ENCODE data around the gene OCRL. TPM values are rescaled to one million over a fixed set of nuclear protein-coding genes. Genes with fewer than 3 reads are reported as not detected.
A peak's percentile ranks its signal among the peaks of the same experiment; 100 is the strongest.

OCRL gene
- total RNA-seq (2016; rRNA removed; fragmentation: Illumina TruSeq; extraction: Trizol) (13.4 and 16.1 TPM in 2 replicates), polyA plus RNA-seq (2011; rRNA removed) (27.9 and 32.0 TPM in 2 replicates), polyA minus RNA-seq (2011; rRNA and poly(A)+ RNA removed; ENCODE audit: low replicate concordance) (16.0 and 29.2 TPM in 2 replicates), Bru-seq, nascent RNA (percentile 70 among the genes with signal in this experiment), BruChase-seq, experiment 1, labeled RNA remaining after a 6-hour chase (percentile 75 among the genes with signal in this experiment), BruChase-seq, experiment 2, labeled RNA remaining after a 2-hour chase (percentile 73 among the genes with signal in this experiment)
- total RNA-seq (2016; cell fraction: cytosol; rRNA removed; fragmentation: Illumina TruSeq; extraction: Trizol; ENCODE audit: low read depth), result 2.7 and 3.4 TPM in 2 replicates
- 14.1 and 15.6 TPM in 2 replicates for total RNA-seq (2016; cell fraction: insoluble cytoplasmic fraction; rRNA removed; fragmentation: Illumina TruSeq; extraction: Trizol)
- 8.0 and 8.8 TPM in 2 replicates for total RNA-seq (2016; cell fraction: membrane; rRNA removed; fragmentation: Illumina TruSeq; extraction: Trizol)
- total RNA-seq (2016; cell fraction: nucleus; rRNA removed; fragmentation: Illumina TruSeq; extraction: Trizol), result 17.0 and 20.4 TPM in 2 replicates
- polyA plus RNA-seq (2011; cell fraction: cytosol; rRNA removed), result 12.7 and 19.9 TPM in 2 replicates
- 43.7 and 49.4 TPM in 2 replicates for polyA plus RNA-seq (2011; cell fraction: nucleus; rRNA removed)
- polyA plus RNA-seq (2012), result 20.1 and 24.9 TPM in 2 replicates
- 0.87 and 0.98 TPM in 2 replicates for polyA plus RNA-seq (2016; cell fraction: cytosol; fragmentation: Illumina TruSeq; extraction: Trizol; ENCODE audit: low read depth)
- 16.7 and 17.4 TPM in 2 replicates for polyA plus RNA-seq (2016; cell fraction: insoluble cytoplasmic fraction; fragmentation: Illumina TruSeq; extraction: Trizol; ENCODE audit: low read depth)
- 4.2 and 4.4 TPM in 2 replicates for polyA plus RNA-seq (2016; cell fraction: membrane; fragmentation: Illumina TruSeq; extraction: Trizol; ENCODE audit: low read depth)
- 35.1 and 37.7 TPM in 2 replicates for polyA plus RNA-seq (2016; cell fraction: nucleus; fragmentation: Illumina TruSeq; extraction: Trizol; ENCODE audit: insufficient read depth, low read depth)
- 16.1 and 20.6 TPM in 2 replicates for polyA minus RNA-seq (2011; cell fraction: cytosol; rRNA and poly(A)+ RNA removed)
- polyA minus RNA-seq (2011; cell fraction: nucleus; rRNA and poly(A)+ RNA removed), result 33.7 and 36.7 TPM in 2 replicates
- long read RNA-seq, experiment 1, partial matches to known transcripts, result 4 of 5 reads
- long read RNA-seq, experiment 1, other reads (novel, unspliced or antisense), result 1 of 5 reads
- long read RNA-seq, experiment 2, full-length matches to known transcripts, result 8 of 39 reads
- long read RNA-seq, experiment 2, partial matches to known transcripts, result 23 of 39 reads
- long read RNA-seq, experiment 2, other reads (novel, unspliced or antisense), result 8 of 39 reads

DNA sequence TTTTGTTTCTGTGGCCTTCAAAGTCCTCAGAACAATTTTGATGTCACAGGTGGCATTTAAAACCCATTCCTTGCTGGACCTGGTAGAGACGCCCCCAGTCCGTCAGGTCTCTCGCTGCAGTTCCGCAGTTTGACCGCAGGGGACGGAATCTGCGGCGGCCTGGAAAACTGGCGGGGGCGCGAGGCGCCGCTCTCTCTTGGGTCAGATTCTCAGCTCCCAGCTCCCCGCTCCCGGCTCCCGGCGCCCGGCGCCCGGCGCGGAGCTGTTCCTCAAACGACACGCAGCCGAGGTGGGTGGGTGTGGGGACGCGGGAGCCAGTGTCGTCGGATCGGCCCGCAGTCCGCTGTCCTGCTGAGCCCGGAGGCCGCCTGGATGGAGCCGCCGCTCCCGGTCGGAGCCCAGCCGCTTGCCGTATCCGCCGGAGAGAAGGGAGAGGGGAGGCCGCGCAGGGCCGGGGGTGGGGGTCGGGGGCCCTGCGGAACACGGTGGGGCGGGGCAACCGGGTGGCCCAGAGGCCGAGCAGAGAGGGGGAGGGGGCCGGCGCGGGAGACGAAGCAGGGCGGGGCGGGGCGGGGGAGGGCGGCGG is at the start of gene OCRL:
TSS of gene OCRL (plus strand) at position 192 of the 586 bp plus-strand sequence. CDS start at position 373, 181 bp downstream.
- DNase-seq (ENCODE audit: low spot score), result peak; percentile 51
- peak within 1 kb of the TSS; percentile 74 for H3K4me2 ChIP-seq (ENCODE audit: low read depth, low read length)
- H3K27ac ChIP-seq (ENCODE audit: extremely low read length, insufficient read depth, low read length), result peak within 1 kb of the TSS; percentile 84
- no peaks in the 10 kb centered on the region for H4K20me1 ChIP-seq (ENCODE audit: insufficient read depth, low read length)
- H3K36me3 ChIP-seq (replicated peaks in 1 of 2; ENCODE audit: control insufficient read depth in 1 of 2, insufficient read depth in 2 of 2, low read length in 2 of 2), result no peaks in the 10 kb centered on the region
- peaks cover 10% of the 10 kb centered on the region for H3K79me2 ChIP-seq (ENCODE audit: insufficient read depth, low read length)
- H3K27me3 ChIP-seq (ENCODE audit: control insufficient read depth in 1 of 2, insufficient read depth in 2 of 2, low read length in 2 of 2), result no peaks in the 10 kb centered on the region
- no CpG with 5 or more reads among the region's 60 CpGs for WGBS (ENCODE audit: low lambda C conversion rate)
- in situ Hi-C loops (cut with HindIII; ENCODE audit: extremely low pct_ligation_motif_present, low pct_unique_long_range_greater_than_20kb) (no loop called here), intact Hi-C loops (cut with micrococcal nuclease; ENCODE audit: unreplicated experiment) (loop anchor here (2.0 to 10.0 kb wide), 2 partner anchors 15 to 45 kb away; no protein-coding TSS in a partner anchor)
- no peaks in the 10 kb centered on the region for H3K9me3 ChIP-seq (ENCODE audit: low read length)
- H3K4me3 ChIP-seq (replicated peaks in 1 of 3; ENCODE audit: insufficient read depth in 1 of 3, low read depth in 2 of 3, low read length in 3 of 3), result peak within 1 kb of the TSS; percentile 72 to 75 (median 73)
- no peak within 1 kb of the TSS for H2AFZ ChIP-seq (ENCODE audit: low read length)
- H3K4me1 ChIP-seq (ENCODE audit: insufficient read depth, low read length), result peaks cover 26% of the 10 kb centered on the region
- BruUV-seq (replicated peaks), result no TSS peak
- peak; percentile 71 for FAIRE-seq
- H3K9ac ChIP-seq (ENCODE audit: insufficient read depth, low read depth, low read length), result peak within 1 kb of the TSS; percentile 80
- ChIA-PET CTCF (ENCODE audit: low intra/inter-chr PET ratio, low total read pairs) (no interaction called here), POLR2A (interaction anchor here (0.7 to 1.0 kb wide), 3 partner anchors 14 to 18 kb away, joined by 3 to 6 read pairs (median 5); partner anchors contain the start of gene SMARCA1)
- ATAC-seq, result peak; percentile 94
- no peak for TF ChIP-seq SMAD1 (CRISPR knock-in tag; IDR thresholded peaks at IDR 0.05; ENCODE audit: borderline replicate concordance, low read depth)
- 0 out of 2 replicates have a peak, but pooled peaks have one; percentile 25 for TF ChIP-seq YEATS2 (CRISPR knock-in tag; IDR thresholded peaks at IDR 0.05; ENCODE audit: borderline replicate concordance)
- TF ChIP-seq ETV5 (CRISPR knock-in tag; IDR thresholded peaks at IDR 0.05; ENCODE audit: borderline replicate concordance), result 0 out of 2 replicates have a peak, but pooled peaks have one; percentile 24
- TF ChIP-seq, protein P1, sequence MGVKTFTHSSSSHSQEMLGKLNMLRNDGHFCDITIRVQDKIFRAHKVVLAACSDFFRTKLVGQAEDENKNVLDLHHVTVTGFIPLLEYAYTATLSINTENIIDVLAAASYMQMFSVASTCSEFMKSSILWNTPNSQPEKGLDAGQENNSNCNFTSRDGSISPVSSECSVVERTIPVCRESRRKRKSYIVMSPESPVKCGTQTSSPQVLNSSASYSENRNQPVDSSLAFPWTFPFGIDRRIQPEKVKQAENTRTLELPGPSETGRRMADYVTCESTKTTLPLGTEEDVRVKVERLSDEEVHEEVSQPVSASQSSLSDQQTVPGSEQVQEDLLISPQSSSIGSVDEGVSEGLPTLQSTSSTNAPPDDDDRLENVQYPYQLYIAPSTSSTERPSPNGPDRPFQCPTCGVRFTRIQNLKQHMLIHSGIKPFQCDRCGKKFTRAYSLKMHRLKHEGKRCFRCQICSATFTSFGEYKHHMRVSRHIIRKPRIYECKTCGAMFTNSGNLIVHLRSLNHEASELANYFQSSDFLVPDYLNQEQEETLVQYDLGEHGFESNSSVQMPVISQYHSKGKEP (CRISPR knock-in tag; IDR thresholded peaks at IDR 0.05), result no peak
- TF ChIP-seq, protein P2, sequence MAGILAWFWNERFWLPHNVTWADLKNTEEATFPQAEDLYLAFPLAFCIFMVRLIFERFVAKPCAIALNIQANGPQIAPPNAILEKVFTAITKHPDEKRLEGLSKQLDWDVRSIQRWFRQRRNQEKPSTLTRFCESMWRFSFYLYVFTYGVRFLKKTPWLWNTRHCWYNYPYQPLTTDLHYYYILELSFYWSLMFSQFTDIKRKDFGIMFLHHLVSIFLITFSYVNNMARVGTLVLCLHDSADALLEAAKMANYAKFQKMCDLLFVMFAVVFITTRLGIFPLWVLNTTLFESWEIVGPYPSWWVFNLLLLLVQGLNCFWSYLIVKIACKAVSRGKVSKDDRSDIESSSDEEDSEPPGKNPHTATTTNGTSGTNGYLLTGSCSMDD (CRISPR knock-in tag; IDR thresholded peaks at IDR 0.05), result no peak
- TF ChIP-seq GLI4 (CRISPR knock-in tag; IDR thresholded peaks at IDR 0.05; ENCODE audit: borderline replicate concordance), result no peak
- TF ChIP-seq ZNF574 (CRISPR knock-in tag; IDR thresholded peaks at IDR 0.05), result peak; percentile 98
- TF ChIP-seq PITX1 (CRISPR knock-in tag; IDR thresholded peaks at IDR 0.05), result no peak
- no peak for TF ChIP-seq BCL6 (CRISPR knock-in tag; IDR thresholded peaks at IDR 0.05)
- TF ChIP-seq HMG20B (CRISPR knock-in tag; conservative IDR thresholded peaks at IDR 0.05), result no peak
- 0 out of 2 replicates have a peak, but pooled peaks have one; percentile 50 for TF ChIP-seq MED13 (CRISPR knock-in tag; IDR thresholded peaks at IDR 0.05)
- TF ChIP-seq ZBTB21 (CRISPR knock-in tag; IDR thresholded peaks at IDR 0.05), result no peak
- no peak for TF ChIP-seq ZNF251 (CRISPR knock-in tag; IDR thresholded peaks at IDR 0.05)

Measured in HepG2 (cell line).